Measurements from ENCODE around the gene GABRR2. TPM values are rescaled to one million over a fixed set of nuclear protein-coding genes. Genes with fewer than 3 reads are reported as not detected.

Gene GABRR2
- total RNA-seq, 1 donor from 2014 or later: not detected

DNA sequence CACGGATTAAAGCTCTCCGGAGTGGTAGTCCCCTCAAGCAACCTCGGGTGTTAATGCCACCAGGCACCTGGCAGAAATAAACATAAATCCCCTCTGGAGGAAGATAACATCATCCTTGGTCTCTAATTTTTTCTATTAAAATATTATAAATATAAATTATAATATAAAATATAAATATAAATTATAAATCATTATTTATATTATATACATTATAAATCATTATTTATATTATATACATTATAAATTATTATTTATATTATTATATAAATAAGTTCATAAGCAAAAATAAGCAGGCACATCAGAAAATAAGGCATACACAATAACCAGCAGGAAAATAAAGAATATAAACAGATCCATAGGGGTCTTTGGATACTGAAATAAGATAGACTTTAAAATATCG is 39.2 kb downstream of the GABRR2 start:
- Histone ChIP-seq H3K27me3 (no peaks in the 10 kb centered on the region), H3K36me3 (no peaks in the 10 kb centered on the region), H3F3A (ENCODE audit: low read depth) (no peaks in the 10 kb centered on the region), H3K9ac (no peak overlapping the region), H3K27ac (no peak overlapping the region), H3K4me3 (no peak overlapping the region), H4K20me1 (ENCODE audit: low read depth) (no peaks in the 10 kb centered on the region), H3K4me2 (no peak overlapping the region), H3K9me3 (ENCODE audit: low read depth) (no peaks in the 10 kb centered on the region), H2AFZ (replicated peaks) (no peak overlapping the region), H3K79me2 (ENCODE audit: low read depth) (no peaks in the 10 kb centered on the region), H3K4me1 (no peaks in the 10 kb centered on the region)
- Mint-ChIP-seq H3K4me3 (no peak overlapping the region), H3K27me3 (ENCODE audit: insufficient read depth, low read depth) (peaks cover 7% of the 10 kb centered on the region), H3K9me3 (no peaks in the 10 kb centered on the region), H3K4me1 (no peaks in the 10 kb centered on the region), H3K36me3 (no peaks in the 10 kb centered on the region), H3K27ac (no peak overlapping the region)
- no peak for DNase-seq (ENCODE audit: low spot score)
- TF ChIP-seq EZH2 (IDR thresholded peaks at IDR 0.05) (no peak), CTCF (IDR thresholded peaks at IDR 0.05) (no peak), EZH2phosphoT487 (IDR thresholded peaks at IDR 0.05) (no peak)

DNA sequence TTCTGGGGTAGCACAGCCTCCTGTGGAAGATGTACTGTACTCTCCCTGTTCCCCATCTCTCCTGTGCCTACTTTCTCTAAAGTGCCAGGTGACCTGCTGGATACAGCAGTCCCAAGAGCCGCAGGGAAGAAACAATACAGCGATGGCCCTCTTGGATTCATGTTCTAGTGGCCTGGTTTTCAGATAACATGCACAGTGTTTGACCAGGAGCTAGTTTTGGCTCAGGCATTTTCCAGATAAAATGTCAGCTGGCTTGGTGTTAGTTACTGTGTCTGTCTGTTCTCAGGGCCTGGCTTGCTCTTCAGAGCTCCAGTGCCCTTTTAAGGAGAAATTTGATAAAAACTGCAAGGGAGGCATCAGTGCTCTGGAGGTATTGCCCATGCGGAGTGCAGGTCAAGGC is 41.3 kb downstream of the GABRR2 start:
- H3K27ac ChIP-seq: no peak overlapping the region
- no peak overlapping the region for H3K9ac ChIP-seq
- H3K4me2 ChIP-seq: no peak overlapping the region
- Mint-ChIP-seq H3K27me3 (ENCODE audit: insufficient read depth, low read depth) (peaks cover 5% of the 10 kb centered on the region), H3K36me3 (no peaks in the 10 kb centered on the region), H3K27ac (no peak overlapping the region), H3K9me3 (no peaks in the 10 kb centered on the region), H3K4me3 (no peak overlapping the region), H3K4me1 (no peaks in the 10 kb centered on the region)
- TF ChIP-seq EZH2 (IDR thresholded peaks at IDR 0.05): no peak
- TF ChIP-seq EZH2phosphoT487 (IDR thresholded peaks at IDR 0.05): no peak
- no peak for TF ChIP-seq CTCF (IDR thresholded peaks at IDR 0.05)
- no peaks in the 10 kb centered on the region for H3F3A ChIP-seq (ENCODE audit: low read depth)
- H3K9me3 ChIP-seq (ENCODE audit: low read depth): no peaks in the 10 kb centered on the region
- H3K79me2 ChIP-seq (ENCODE audit: low read depth): no peaks in the 10 kb centered on the region
- no peaks in the 10 kb centered on the region for H3K27me3 ChIP-seq
- H3K36me3 ChIP-seq: no peaks in the 10 kb centered on the region
- H3K4me1 ChIP-seq: no peaks in the 10 kb centered on the region
- no peak overlapping the region for H3K4me3 ChIP-seq
- no peak for DNase-seq (ENCODE audit: low spot score)
- no peaks in the 10 kb centered on the region for H4K20me1 ChIP-seq (ENCODE audit: low read depth)
- no peak overlapping the region for H2AFZ ChIP-seq (replicated peaks)

DNA sequence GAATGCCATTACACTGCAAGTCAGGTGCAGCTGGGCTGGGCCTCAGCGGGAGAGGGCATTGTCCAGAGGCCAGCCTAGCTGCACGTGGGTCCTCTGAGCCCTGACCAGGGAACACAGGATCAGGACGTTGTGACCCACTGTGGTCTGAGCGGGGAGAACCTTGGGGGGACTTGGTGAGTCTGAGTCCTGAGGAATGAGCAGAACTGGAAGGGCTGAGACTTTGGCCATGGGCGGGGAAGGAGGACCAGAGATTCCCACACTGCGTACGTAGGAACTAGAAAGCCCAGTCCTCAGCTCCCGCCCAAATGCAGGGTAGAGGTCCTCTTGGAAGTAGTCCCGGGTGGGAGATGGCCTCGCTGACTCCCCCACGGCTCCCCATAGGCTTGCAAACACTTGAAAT is 42.5 kb downstream of the GABRR2 start:
- Histone ChIP-seq H3K4me2 (no peak overlapping the region), H3K79me2 (ENCODE audit: low read depth) (no peaks in the 10 kb centered on the region), H3K9me3 (ENCODE audit: low read depth) (no peaks in the 10 kb centered on the region), H3K36me3 (no peaks in the 10 kb centered on the region), H3F3A (ENCODE audit: low read depth) (no peaks in the 10 kb centered on the region), H3K9ac (no peak overlapping the region), H3K27me3 (no peaks in the 10 kb centered on the region), H3K27ac (no peak overlapping the region), H2AFZ (replicated peaks) (no peak overlapping the region), H4K20me1 (ENCODE audit: low read depth) (no peaks in the 10 kb centered on the region), H3K4me1 (no peaks in the 10 kb centered on the region), H3K4me3 (no peak overlapping the region)
- no peak for TF ChIP-seq EZH2phosphoT487 (IDR thresholded peaks at IDR 0.05)
- no peak for TF ChIP-seq CTCF (IDR thresholded peaks at IDR 0.05)
- no peak for TF ChIP-seq EZH2 (IDR thresholded peaks at IDR 0.05)
- no peak for DNase-seq (ENCODE audit: low spot score)
- Mint-ChIP-seq H3K4me1 (no peaks in the 10 kb centered on the region), H3K27me3 (ENCODE audit: insufficient read depth, low read depth) (peaks cover 9% of the 10 kb centered on the region), H3K27ac (no peak overlapping the region), H3K4me3 (no peak overlapping the region), H3K9me3 (no peaks in the 10 kb centered on the region), H3K36me3 (no peaks in the 10 kb centered on the region)

Measured in neural progenitor cell (in vitro differentiated cells).